Sigmoid colon (tissue), 4 donors: ENCODE data around the gene DNAJC8.

Experiments
- CTCF ChIP-seq, 4 experiments: fragments of 450-650 bp in 3 of 4; fragments of 200-600 bp in 1 of 4; IDR thresholded peaks; one replicate each; pipeline ENCODE4 v1.5.1; 2016 to 2019; ENCODE audit warnings: antibody characterized with exemption in 4 of 4, mild to moderate bottlenecking in 3 of 4, moderate library complexity in 2 of 4
- EP300 ChIP-seq, 4 donors: sonication (generic); formaldehyde crosslinking; IDR thresholded peaks; one replicate each; pipeline ENCODE4 v1.6.1; 2017; ENCODE audit warnings: antibody characterized with exemption in 4 of 4
- POLR2A ChIP-seq, 2 donors: fragments of 450-650 bp; IDR thresholded peaks; one replicate each; pipeline ENCODE4 v1.6.1; 2016; ENCODE audit warnings: antibody characterized with exemption in 2 of 2, mild to moderate bottlenecking in 2 of 2, moderate library complexity in 2 of 2

- TF ChIP-seq CTCF (IDR thresholded peaks at IDR 0.05) = no peak
- TF ChIP-seq POLR2A (IDR thresholded peaks at IDR 0.05) = no peak
- TF ChIP-seq EP300 (IDR thresholded peaks at IDR 0.05) = no peak
Measured at GRCh38 chr1:28244549-28245251, 11.9 kb upstream of the DNAJC8 start.
